WTC11 (cell line): ENCODE measurements around the gene NPAS3.

Source experiments
- CREB1 ChIP-seq: sonication (generic); formaldehyde crosslinking; IDR thresholded peaks from 2 replicates; pipeline ENCODE4 v1.8.0; 2023; ENCODE audit warnings: mild to moderate bottlenecking, missing genetic modification reagents
- FOXK1 ChIP-seq: sonication (generic); formaldehyde crosslinking; IDR thresholded peaks from 2 replicates; pipeline ENCODE4 v1.8.0; 2022; ENCODE audit warnings: mild to moderate bottlenecking, moderate library complexity, missing genetic modification reagents
- GABPB1 ChIP-seq: sonication (generic); formaldehyde crosslinking; IDR thresholded peaks from 2 replicates; pipeline ENCODE4 v1.8.1; 2023; ENCODE audit warnings: mild to moderate bottlenecking, missing genetic modification reagents
- JUN ChIP-seq: sonication (generic); formaldehyde crosslinking; IDR thresholded peaks from 2 replicates; pipeline ENCODE4 v1.8.0; 2023; ENCODE audit warnings: mild to moderate bottlenecking, missing genetic modification reagents
- KAT7 ChIP-seq: sonication (generic); formaldehyde crosslinking; IDR thresholded peaks from 2 replicates; pipeline ENCODE4 v1.8.1; 2023; ENCODE audit warnings: missing genetic modification reagents, mild to moderate bottlenecking, borderline replicate concordance
- NR2C2 ChIP-seq: sonication (generic); formaldehyde crosslinking; IDR thresholded peaks from 2 replicates; pipeline ENCODE4 v1.8.0; 2022; ENCODE audit warnings: mild to moderate bottlenecking, missing genetic modification reagents
- TCF7 ChIP-seq: sonication (generic); formaldehyde crosslinking; IDR thresholded peaks from 2 replicates; pipeline ENCODE4 v1.8.0; 2022; ENCODE audit warnings: mild to moderate bottlenecking, low read depth, missing genetic modification reagents, moderate library complexity
- ZNF138 ChIP-seq: sonication (generic); formaldehyde crosslinking; conservative IDR thresholded peaks from 2 replicates; pipeline ENCODE4 v1.8.1; 2022; ENCODE audit warnings: mild to moderate bottlenecking, moderate library complexity, missing genetic modification reagents
- ZNF317 ChIP-seq: sonication (generic); formaldehyde crosslinking; IDR thresholded peaks from 2 replicates; pipeline ENCODE4 v1.8.1; 2023; ENCODE audit warnings: low read depth, mild to moderate bottlenecking, moderate library complexity, missing genetic modification reagents, borderline replicate concordance
- TF ChIP-seq, protein P1 (sequence below): fragments of 200-600 bp; IDR thresholded peaks from 2 replicates; pipeline ENCODE4 v1.8.0; 2022; ENCODE audit warnings: antibody characterized with exemption
- TF ChIP-seq, protein P2 (sequence below): sonication (generic); formaldehyde crosslinking; IDR thresholded peaks from 2 replicates; pipeline ENCODE4 v1.8.1; 2023; ENCODE audit warnings: mild to moderate bottlenecking, missing genetic modification reagents, moderate library complexity
- TF ChIP-seq, protein P3 (sequence below): sonication (generic); formaldehyde crosslinking; IDR thresholded peaks from 2 replicates; pipeline ENCODE4 v1.8.0; 2022; ENCODE audit warnings: mild to moderate bottlenecking, missing genetic modification reagents
- TF ChIP-seq, protein P4 (sequence below): sonication (generic); formaldehyde crosslinking; IDR thresholded peaks from 2 replicates; pipeline ENCODE4 v1.8.1; 2023; ENCODE audit warnings: mild to moderate bottlenecking, missing genetic modification reagents, moderate library complexity
- TF ChIP-seq, protein P5 (sequence below): sonication (generic); formaldehyde crosslinking; IDR thresholded peaks from 2 replicates; pipeline ENCODE4 v1.8.0; 2022; ENCODE audit warnings: mild to moderate bottlenecking, missing genetic modification reagents

DNA sequence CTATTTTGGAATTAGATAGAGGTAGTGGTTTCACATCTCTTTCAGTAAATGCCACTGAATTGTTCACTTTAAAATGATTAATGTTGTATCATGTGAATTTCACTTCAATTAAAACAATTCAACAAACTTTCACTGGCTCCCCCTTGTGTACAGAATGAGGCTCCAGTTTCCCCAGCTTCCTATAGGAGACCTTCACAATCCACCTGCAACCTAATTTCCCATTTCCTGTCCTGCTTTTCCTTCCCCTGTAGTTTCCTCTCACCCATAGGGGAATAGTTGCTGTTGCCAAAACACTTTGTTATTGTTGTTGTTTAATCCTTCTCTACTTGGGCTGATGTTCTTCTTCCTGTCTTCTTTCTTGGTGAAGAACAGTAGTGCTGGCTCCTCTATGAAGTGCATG, 59.8 kb downstream of the NPAS3 start:
- TF ChIP-seq GABPB1 (CRISPR knock-in tag) (no peak), CREB1 (no peak), ZNF138 (no peak), KAT7 (CRISPR knock-in tag) (no peak), NR2C2 (CRISPR knock-in tag) (no peak), ZNF317 (CRISPR knock-in tag) (no peak), TCF7 (CRISPR knock-in tag) (no peak), FOXK1 (CRISPR knock-in tag) (no peak), JUN (CRISPR knock-in tag) (no peak)
- TF ChIP-seq, protein P1, sequence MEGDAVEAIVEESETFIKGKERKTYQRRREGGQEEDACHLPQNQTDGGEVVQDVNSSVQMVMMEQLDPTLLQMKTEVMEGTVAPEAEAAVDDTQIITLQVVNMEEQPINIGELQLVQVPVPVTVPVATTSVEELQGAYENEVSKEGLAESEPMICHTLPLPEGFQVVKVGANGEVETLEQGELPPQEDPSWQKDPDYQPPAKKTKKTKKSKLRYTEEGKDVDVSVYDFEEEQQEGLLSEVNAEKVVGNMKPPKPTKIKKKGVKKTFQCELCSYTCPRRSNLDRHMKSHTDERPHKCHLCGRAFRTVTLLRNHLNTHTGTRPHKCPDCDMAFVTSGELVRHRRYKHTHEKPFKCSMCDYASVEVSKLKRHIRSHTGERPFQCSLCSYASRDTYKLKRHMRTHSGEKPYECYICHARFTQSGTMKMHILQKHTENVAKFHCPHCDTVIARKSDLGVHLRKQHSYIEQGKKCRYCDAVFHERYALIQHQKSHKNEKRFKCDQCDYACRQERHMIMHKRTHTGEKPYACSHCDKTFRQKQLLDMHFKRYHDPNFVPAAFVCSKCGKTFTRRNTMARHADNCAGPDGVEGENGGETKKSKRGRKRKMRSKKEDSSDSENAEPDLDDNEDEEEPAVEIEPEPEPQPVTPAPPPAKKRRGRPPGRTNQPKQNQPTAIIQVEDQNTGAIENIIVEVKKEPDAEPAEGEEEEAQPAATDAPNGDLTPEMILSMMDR = no peak
- TF ChIP-seq, protein P2, sequence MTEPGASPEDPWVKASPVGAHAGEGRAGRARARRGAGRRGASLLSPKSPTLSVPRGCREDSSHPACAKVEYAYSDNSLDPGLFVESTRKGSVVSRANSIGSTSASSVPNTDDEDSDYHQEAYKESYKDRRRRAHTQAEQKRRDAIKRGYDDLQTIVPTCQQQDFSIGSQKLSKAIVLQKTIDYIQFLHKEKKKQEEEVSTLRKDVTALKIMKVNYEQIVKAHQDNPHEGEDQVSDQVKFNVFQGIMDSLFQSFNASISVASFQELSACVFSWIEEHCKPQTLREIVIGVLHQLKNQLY (CRISPR knock-in tag) = no peak
- TF ChIP-seq, protein P3, sequence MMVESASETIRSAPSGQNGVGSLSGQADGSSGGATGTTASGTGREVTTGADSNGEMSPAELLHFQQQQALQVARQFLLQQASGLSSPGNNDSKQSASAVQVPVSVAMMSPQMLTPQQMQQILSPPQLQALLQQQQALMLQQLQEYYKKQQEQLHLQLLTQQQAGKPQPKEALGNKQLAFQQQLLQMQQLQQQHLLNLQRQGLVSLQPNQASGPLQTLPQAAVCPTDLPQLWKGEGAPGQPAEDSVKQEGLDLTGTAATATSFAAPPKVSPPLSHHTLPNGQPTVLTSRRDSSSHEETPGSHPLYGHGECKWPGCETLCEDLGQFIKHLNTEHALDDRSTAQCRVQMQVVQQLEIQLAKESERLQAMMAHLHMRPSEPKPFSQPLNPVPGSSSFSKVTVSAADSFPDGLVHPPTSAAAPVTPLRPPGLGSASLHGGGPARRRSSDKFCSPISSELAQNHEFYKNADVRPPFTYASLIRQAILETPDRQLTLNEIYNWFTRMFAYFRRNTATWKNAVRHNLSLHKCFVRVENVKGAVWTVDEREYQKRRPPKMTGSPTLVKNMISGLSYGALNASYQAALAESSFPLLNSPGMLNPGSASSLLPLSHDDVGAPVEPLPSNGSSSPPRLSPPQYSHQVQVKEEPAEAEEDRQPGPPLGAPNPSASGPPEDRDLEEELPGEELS (CRISPR knock-in tag) = no peak
- TF ChIP-seq, protein P4, sequence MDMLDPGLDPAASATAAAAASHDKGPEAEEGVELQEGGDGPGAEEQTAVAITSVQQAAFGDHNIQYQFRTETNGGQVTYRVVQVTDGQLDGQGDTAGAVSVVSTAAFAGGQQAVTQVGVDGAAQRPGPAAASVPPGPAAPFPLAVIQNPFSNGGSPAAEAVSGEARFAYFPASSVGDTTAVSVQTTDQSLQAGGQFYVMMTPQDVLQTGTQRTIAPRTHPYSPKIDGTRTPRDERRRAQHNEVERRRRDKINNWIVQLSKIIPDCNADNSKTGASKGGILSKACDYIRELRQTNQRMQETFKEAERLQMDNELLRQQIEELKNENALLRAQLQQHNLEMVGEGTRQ (CRISPR knock-in tag) = no peak
- TF ChIP-seq, protein P5, sequence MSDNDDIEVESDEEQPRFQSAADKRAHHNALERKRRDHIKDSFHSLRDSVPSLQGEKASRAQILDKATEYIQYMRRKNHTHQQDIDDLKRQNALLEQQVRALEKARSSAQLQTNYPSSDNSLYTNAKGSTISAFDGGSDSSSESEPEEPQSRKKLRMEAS (CRISPR knock-in tag) = no peak
